Neural cell (in vitro differentiated cells): ENCODE measurements around the gene PPIL6.

Source experiments
- CTCF ChIP-seq: fragments of 450-650 bp; IDR thresholded peaks from 2 replicates; pipeline ENCODE4 v1.5.1; 2014; ENCODE audit warnings: antibody characterized with exemption, mild to moderate bottlenecking, moderate library complexity; ENCODE audit not compliant: poor library complexity, severe bottlenecking
- EP300 ChIP-seq: fragments of 450-650 bp; conservative IDR thresholded peaks from 2 replicates; pipeline ENCODE4 v1.6.1; 2014; ENCODE audit warnings: antibody characterized with exemption, mild to moderate bottlenecking, moderate library complexity; ENCODE audit not compliant: poor library complexity, severe bottlenecking
- SMC3 ChIP-seq: fragments of 450-650 bp; conservative IDR thresholded peaks from 2 replicates; pipeline ENCODE4 v1.6.1; 2014; ENCODE audit warnings: antibody characterized with exemption, mild to moderate bottlenecking, moderate library complexity; ENCODE audit not compliant: poor library complexity

- TF ChIP-seq CTCF = peak; percentile 70
- TF ChIP-seq SMC3 = no peak
- no peak for TF ChIP-seq EP300
These were observed 15.1 kb upstream of the PPIL6 start, which contains the start of gene MICAL1 for GRCh38 chr6:109455437-109456110.
